ENCODE results near the gene SHISA5.
A peak's percentile ranks its signal among the peaks of the same experiment; 100 is the strongest.

SHISA5 gene

GRCh38 chr3:48459773-48460516 lies 44.0 kb downstream of the SHISA5 start:
- DNase-seq (ENCODE audit: low spot score): no peak

GRCh38 chr3:48459331-48459730 lies 44.6 kb downstream of the SHISA5 start:
- DNase-seq (ENCODE audit: low spot score): no peak

GRCh38 chr3:48456456-48456855 lies 47.5 kb downstream of the SHISA5 start:
- no peak for DNase-seq (ENCODE audit: low spot score)

GRCh38 chr3:48451270-48451669 lies 52.7 kb downstream of the SHISA5 start:
- DNase-seq (ENCODE audit: low spot score): no peak

- peak; percentile 97 for DNase-seq (ENCODE audit: low spot score)
Observed at GRCh38 chr3:48446425-48447193, 57.4 kb downstream of the SHISA5 start, which contains the start of gene ATRIP. Gene ATRIP (plus strand): TSS chr3:48446737. CDS start chr3:48446846, 109 bp downstream.

- no peak for DNase-seq (ENCODE audit: low spot score)
Observed at GRCh38 chr3:48446043-48446424, 57.9 kb downstream of the SHISA5 start.

- no peak for DNase-seq (ENCODE audit: low spot score)
Observed at GRCh38 chr3:48445277-48445882, 58.6 kb downstream of the SHISA5 start.

GRCh38 chr3:48441940-48442339 lies 62.0 kb downstream of the SHISA5 start:
- DNase-seq (ENCODE audit: low spot score): no peak

GRCh38 chr3:48440590-48440958 lies 63.4 kb downstream of the SHISA5 start:
- peak; percentile 17 for DNase-seq (ENCODE audit: low spot score)

- DNase-seq (ENCODE audit: low spot score): peak; percentile 99
Observed at GRCh38 chr3:48439820-48440589, 64.0 kb downstream of the SHISA5 start, which contains the start of the genes CCDC51 and TMA7. Gene CCDC51 (minus strand): TSS chr3:48440119. CDS start chr3:48435128, 4,991 bp downstream. Gene TMA7 (plus strand): TSS chr3:48440257. CDS start chr3:48440297, 40 bp downstream.

GRCh38 chr3:48437812-48438211 lies 66.2 kb downstream of the SHISA5 start:
- no peak for DNase-seq (ENCODE audit: low spot score)

- DNase-seq (ENCODE audit: low spot score): no peak
Observed at GRCh38 chr3:48436855-48437254, 67.1 kb downstream of the SHISA5 start.

- DNase-seq (ENCODE audit: low spot score): no peak
Observed at GRCh38 chr3:48436477-48436787, 67.5 kb downstream of the SHISA5 start.

GRCh38 chr3:48435774-48436476 lies 68.0 kb downstream of the SHISA5 start:
- peak; percentile 92 for DNase-seq (ENCODE audit: low spot score)

GRCh38 chr3:48435223-48435595 lies 68.8 kb downstream of the SHISA5 start:
- DNase-seq (ENCODE audit: low spot score): no peak

GRCh38 chr3:48434591-48435222 lies 69.3 kb downstream of the SHISA5 start:
- DNase-seq (ENCODE audit: low spot score): no peak

GRCh38 chr3:48433472-48434118 lies 70.4 kb downstream of the SHISA5 start:
- DNase-seq (ENCODE audit: low spot score): no peak

GRCh38 chr3:48432411-48433371 lies 71.3 kb downstream of the SHISA5 start:
- no peak for DNase-seq (ENCODE audit: low spot score)
